ENCODE measurements around the gene SETD5.

DNA sequence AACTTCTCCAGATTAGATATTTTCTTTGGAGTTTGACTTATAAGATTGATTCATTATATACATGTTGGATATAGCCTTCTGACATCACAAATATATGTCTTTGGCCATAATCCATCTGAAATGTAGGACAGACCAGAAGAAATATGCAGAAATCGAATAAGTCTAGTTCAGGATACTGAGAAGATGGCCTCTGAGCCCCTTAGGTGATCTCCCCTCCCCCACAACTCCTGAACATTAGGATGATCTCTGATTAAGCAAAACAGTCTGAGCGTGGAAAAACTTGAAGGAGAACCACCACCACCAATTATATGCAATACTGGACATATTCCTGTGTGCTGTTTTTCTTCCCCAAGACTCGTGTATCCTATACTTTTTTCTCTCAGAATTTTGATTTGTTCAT lies 3.2 kb downstream of the SETD5 start:
- TF ChIP-seq CTCF (IDR thresholded peaks at IDR 0.05) (no peak), POLR2A (IDR thresholded peaks at IDR 0.05) (no peak), POLR2AphosphoS5 (IDR thresholded peaks at IDR 0.05) (no peak), EP300 (IDR thresholded peaks at IDR 0.05) (no peak)

Measured in stomach (tissue), 4 donors.